Activated T-helper 2 cell treated with anti-CD3 and anti-CD28 coated beads, Interferon-gamma antibody, Interleukin-2, Interleukin-4, amounts not matched to agents 10 μg/mL and 5 μg/mL and 100 μg/mL, durations not matched to agents 14 hours and 24 hours and 36 hours (primary cell): Measurements from ENCODE around the gene COL28A1. TPM values are rescaled to one million over a fixed set of nuclear protein-coding genes. Genes with fewer than 3 reads are reported as not detected.
A peak's percentile ranks its signal among the peaks of the same experiment; 100 is the strongest.
"Not testable (repeated sequence)": the region's sequence is repeated elsewhere in the genome, so short reads cannot be mapped to it uniquely, and the experiment has no call there.

Experiments used
- DNase-seq: peaks from one replicate; pipeline ENCODE4 v3.0.0; 2021; ENCODE audit warnings: low spot score
- H3K27ac Mint-ChIP-seq: one replicate; pipeline ENCODE4 v1.8.0; 2021; ENCODE audit warnings: mixed read lengths
- H3K27me3 Mint-ChIP-seq: one replicate; pipeline ENCODE4 v1.8.0; 2021; ENCODE audit warnings: low read depth, mixed read lengths
- H3K36me3 Mint-ChIP-seq: one replicate; pipeline ENCODE4 v1.8.0; 2021; ENCODE audit warnings: low read depth, mixed read lengths
- H3K4me1 Mint-ChIP-seq: one replicate; pipeline ENCODE4 v1.8.0; 2021; ENCODE audit warnings: low read depth, mixed read lengths
- H3K4me3 Mint-ChIP-seq: one replicate; pipeline ENCODE4 v1.8.0; 2021; ENCODE audit warnings: low read depth, mild to moderate bottlenecking, moderate library complexity, mixed read lengths
- H3K9me3 Mint-ChIP-seq: one replicate; pipeline ENCODE4 v1.8.0; 2021; ENCODE audit warnings: mixed read lengths
- intact Hi-C: fragments of 100-400 bp; cut with micrococcal nuclease; formaldehyde crosslinking; loops from one replicate; pipeline ENCODE4 v1.15.1; 2023
- total RNA-seq: library from RNA; stranded (reverse); gene quantifications from 2 replicates; pipeline ENCODE4 v1.2.3, GENCODE V29; 2022

Gene COL28A1
- total RNA-seq, 1 donor from 2014 or later, result 0.07 TPM

DNA sequence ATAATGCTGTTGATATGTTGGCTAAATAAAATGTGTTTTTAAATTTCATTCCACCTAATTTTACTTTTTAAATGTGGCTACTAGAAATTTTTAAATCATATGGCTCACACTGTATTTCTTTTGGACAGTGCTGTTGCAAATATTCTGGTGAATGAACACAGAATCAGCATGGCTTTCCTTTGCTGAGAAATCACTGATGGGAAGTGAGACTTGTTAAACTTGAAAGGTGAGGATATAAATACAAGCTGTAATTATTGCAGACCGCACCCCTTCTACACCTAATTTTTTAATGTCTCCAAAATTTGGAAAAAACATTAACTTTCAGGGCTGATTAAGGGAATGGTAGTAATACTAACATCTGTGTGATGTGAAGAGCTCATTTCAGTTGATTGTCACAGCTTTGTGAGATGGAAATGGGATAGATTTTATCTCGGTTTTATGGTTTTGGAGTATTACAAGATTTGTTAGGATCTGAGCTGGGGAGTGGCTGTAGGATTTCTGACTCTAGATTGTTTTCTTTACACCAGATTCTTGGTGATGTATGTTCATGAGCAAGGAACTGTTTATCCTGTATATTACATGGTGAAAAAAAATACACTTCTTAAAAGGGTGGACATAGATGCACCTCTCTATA is 32.3 kb upstream of the COL28A1 start:
- Mint-ChIP-seq H3K27me3 (peaks cover 4% of the 10 kb centered on the region), H3K36me3 (peaks cover 33% of the 10 kb centered on the region), H3K27ac (peak overlapping the region; percentile 34), H3K4me1 (peaks cover 35% of the 10 kb centered on the region), H3K9me3 (no peaks in the 10 kb centered on the region), H3K4me3 (peak overlapping the region; percentile 76)
- no peak for DNase-seq
- intact Hi-C loops, result loop anchor here (5.0 kb wide), 4 partner anchors 194 to 629 kb away; partner anchors contain the start of gene GLCCI1

DNA sequence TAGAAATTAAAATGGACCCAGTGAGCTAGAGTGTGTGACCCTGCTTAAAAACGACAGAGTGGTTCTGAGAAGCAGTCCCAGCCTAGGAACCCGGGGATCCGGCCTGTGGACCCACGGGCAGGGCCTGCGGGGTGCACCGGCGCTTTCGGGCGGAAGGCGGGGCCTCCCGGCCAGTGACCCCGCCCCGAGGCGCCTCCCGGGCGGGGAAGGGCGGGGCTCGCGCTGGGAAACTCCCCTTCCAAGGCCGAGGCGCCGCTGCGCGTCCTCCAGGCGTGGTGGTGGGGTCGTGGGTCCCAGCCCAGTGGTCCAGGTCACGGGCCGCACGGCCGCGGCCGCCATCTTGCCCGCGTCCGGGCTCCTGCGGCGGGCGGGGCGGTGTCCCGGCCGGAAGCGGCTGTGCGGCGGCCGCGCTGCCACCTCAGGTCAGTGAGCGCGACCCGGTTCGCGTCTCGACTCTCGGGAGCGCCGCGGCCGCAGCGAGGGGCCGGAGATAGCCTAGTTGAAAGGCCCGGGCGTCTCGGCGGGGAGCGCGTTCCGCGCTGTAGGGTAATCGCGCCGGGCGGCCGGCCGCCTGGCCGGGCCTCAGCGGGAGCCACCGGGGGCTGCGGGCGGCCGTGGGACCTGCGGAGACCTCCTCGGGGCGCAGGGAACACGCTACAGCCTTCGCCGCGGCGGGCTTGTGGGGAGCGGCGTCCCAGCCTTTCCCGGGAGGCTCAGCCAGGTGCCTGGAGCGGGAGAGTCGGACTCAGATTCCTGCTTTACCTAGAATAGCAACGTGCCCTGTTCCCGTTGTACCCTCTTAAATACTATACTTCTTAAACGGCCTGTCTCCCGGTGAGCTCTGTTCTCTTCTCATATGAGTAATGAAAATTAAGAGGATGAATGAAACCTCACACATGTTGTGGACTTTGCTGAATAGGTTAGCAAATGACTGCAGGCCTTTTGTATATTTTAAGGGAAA is 31.3 kb upstream of the COL28A1 start, which contains the start of gene MIOS:
Gene MIOS, plus strand, starts transcription at position 234 of the 961 bp plus-strand sequence. CDS start 5,592 bp downstream, outside the sequence.
- peaks cover 27% of the 10 kb centered on the region for H3K4me1 Mint-ChIP-seq
- no peaks in the 10 kb centered on the region for H3K9me3 Mint-ChIP-seq
- H3K36me3 Mint-ChIP-seq, result peaks cover 26% of the 10 kb centered on the region
- H3K27me3 Mint-ChIP-seq, result peaks cover 9% of the 10 kb centered on the region
- peak; percentile 76 for DNase-seq
- H3K4me3 Mint-ChIP-seq, result peak within 1 kb of the TSS; percentile 76
- peak within 1 kb of the TSS; percentile 61 for H3K27ac Mint-ChIP-seq
- intact Hi-C loops, result loop anchor here (5.0 kb wide), 4 partner anchors 195 to 630 kb away; partner anchors contain the start of gene GLCCI1

DNA sequence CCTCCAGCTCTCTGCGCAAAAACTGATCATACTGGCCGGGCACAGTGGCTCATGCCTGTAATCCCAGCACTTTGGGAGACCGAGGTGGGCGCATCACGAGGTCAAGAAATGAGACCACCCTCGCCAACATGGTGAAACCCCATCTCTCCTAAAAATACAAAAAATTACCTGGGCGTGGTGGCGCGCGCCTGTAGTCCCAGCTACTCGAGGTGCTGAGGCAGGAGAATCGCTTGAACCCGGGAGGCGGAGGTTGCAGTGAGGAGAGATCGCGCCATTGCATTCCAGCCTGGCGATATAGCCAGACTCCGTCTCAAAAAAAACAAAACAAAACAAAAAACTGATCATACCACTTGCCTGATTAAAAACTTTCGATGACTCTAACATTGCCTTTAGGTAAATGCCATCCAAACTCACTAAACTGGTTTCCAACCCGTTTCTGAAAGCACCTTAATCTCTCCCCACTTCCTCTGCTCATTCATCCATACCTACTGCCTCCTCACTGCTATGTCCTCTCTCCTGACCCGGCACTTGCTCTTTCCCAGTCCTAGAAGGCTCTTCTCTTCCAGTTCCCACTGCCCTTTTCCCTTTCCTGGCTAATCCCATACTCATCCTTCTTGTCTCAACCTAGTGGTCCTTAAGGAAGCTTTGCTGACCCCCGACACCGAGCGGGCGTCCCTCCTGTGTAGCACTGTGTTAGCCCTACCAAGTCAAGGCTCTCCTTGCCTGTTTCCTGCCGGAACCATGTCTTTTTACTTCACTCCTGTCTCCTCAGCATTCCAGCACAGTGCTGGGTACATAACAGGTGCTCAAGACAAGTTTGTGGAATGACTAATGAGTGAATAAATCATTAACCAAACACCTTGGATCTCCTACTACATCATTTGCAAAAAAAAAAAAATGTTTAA is 30.3 kb upstream of the COL28A1 start:
- H3K9me3 Mint-ChIP-seq, result no peaks in the 10 kb centered on the region
- H3K36me3 Mint-ChIP-seq, result peaks cover 26% of the 10 kb centered on the region
- H3K27me3 Mint-ChIP-seq, result peaks cover 12% of the 10 kb centered on the region
- H3K4me1 Mint-ChIP-seq, result peaks cover 27% of the 10 kb centered on the region
- no peak overlapping the region for H3K27ac Mint-ChIP-seq
- H3K4me3 Mint-ChIP-seq, result no peak overlapping the region
- DNase-seq, result no peak
- intact Hi-C loops, result loop anchor here (1.0 to 5.0 kb wide), 9 partner anchors 74 to 631 kb away; partner anchors contain the start of genes C1GALT1, GLCCI1 and UMAD1

DNA sequence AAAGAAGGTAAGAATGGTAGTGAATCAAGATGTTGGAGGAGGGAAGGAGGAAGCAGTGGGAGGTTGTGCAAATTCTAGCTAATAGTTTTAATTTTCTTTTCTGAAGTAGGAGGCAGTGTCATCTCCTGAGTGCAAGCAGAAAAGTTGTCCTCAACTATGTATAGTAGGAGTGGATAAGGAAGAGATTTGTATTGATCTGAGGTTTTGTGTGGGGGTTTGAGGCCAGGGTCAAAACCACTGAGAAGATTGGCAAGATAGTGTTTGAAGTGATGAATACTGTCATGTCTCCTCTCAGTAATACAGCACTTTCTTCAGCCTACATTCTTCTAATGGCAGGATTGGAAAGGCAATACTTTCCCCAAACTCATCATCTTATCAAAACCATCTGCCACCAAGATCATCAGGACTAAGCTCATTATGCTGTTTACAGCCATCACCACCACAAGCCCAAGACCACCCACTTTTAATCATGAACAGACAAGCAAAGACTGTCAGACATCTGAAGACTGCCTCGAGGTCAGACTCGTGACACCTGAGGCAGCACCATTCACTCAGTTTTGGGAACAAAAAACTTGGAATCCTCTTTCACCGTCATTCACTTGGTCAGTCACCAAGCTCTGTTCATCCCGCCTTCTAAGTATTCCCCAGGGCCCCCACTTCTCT is 29.5 kb upstream of the COL28A1 start:
- Mint-ChIP-seq H3K9me3 (peaks cover under 1% of the 10 kb centered on the region), H3K4me3 (no peak overlapping the region), H3K27me3 (peaks cover 19% of the 10 kb centered on the region)

DNA sequence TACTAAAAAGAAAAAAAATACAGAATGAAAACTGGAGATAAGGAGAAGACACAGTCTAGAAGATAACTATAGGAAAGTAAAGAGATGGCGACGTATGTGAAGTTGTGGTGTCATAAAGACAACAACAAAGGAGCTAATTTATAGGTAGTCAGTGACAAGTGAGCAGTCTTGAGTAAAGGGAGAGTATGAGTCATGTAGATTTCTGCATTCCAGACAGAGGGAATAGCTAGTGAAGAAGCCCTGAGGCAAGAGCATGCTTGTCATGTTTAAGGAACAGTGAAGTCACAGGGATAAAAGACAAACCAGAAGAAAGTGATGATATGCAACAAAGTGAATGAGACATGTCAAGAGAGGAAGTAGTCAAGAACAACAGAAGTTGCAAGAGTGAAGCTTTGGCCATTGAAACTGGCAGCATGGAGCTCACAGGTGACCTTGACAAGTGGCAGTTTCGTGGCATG is 28.7 kb upstream of the COL28A1 start:
- H3K4me1 Mint-ChIP-seq, result peaks cover 17% of the 10 kb centered on the region
- peaks cover 8% of the 10 kb centered on the region for H3K9me3 Mint-ChIP-seq
- H3K27ac Mint-ChIP-seq, result no peak overlapping the region
- intact Hi-C loops, result no loop called here
- peaks cover 27% of the 10 kb centered on the region for H3K27me3 Mint-ChIP-seq
- no peak overlapping the region for H3K4me3 Mint-ChIP-seq
- DNase-seq, result no peak
- peaks cover 14% of the 10 kb centered on the region for H3K36me3 Mint-ChIP-seq

More for the DNA sequence above, 29.5 kb upstream of the COL28A1 start:
- DNase-seq, result no peak
- no peak overlapping the region for H3K27ac Mint-ChIP-seq
- intact Hi-C loops, result loop anchor here (1.0 to 5.0 kb wide), 9 partner anchors 75 to 632 kb away; partner anchors contain the start of genes C1GALT1, GLCCI1 and UMAD1
- H3K36me3 Mint-ChIP-seq, result peaks cover 22% of the 10 kb centered on the region
- peaks cover 24% of the 10 kb centered on the region for H3K4me1 Mint-ChIP-seq

DNA sequence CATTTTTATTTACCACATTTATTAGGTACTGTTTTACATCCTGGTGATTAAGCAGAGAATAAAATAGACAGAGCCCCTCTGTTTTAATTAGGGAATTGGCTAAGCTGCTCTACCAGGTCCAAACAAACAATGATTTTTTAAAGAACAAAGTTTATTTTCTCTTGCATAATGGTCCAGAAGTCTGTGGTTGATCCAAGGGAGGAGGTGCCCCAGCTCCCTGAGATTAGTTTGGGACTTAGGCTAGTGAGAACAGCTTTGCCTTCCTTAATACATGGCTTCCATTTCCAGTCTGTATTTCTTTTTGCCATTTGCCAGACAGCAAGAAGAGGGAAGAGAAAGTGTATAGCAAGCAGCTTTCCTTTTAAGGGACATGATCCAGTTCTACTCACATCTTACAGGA is 28.1 kb upstream of the COL28A1 start:
- Mint-ChIP-seq H3K27ac (no peak overlapping the region), H3K27me3 (peaks cover 33% of the 10 kb centered on the region), H3K4me1 (peaks cover 12% of the 10 kb centered on the region), H3K4me3 (no peak overlapping the region), H3K36me3 (peaks cover 8% of the 10 kb centered on the region), H3K9me3 (peaks cover 13% of the 10 kb centered on the region)
- intact Hi-C loops, result no loop called here
- no peak for DNase-seq

DNA sequence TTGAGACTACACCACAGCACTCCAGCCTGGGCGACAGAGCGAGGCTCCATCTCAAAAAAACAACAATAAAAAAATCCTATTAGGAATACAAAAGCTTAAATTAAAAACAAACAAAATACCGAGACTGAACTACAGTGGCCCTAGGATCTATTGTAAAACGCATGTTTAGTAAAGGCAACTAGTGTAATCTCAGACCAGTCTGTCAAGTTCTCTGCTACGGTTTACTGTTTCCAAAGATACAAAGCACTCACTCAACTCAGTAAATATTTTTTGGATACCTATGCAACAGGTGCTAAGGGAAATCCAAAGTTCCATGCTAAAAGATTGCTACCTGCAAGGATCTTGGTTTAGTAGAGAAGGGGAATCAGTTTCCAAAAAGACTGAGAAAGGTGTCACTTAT is 27.6 kb upstream of the COL28A1 start:
- DNase-seq, result no peak
- Mint-ChIP-seq H3K36me3 (peaks cover 4% of the 10 kb centered on the region), H3K4me1 (peaks cover 8% of the 10 kb centered on the region), H3K9me3 (peaks cover 19% of the 10 kb centered on the region), H3K27ac (no peak overlapping the region), H3K4me3 (no peak overlapping the region), H3K27me3 (peaks cover 36% of the 10 kb centered on the region)
- intact Hi-C loops, result no loop called here

DNA sequence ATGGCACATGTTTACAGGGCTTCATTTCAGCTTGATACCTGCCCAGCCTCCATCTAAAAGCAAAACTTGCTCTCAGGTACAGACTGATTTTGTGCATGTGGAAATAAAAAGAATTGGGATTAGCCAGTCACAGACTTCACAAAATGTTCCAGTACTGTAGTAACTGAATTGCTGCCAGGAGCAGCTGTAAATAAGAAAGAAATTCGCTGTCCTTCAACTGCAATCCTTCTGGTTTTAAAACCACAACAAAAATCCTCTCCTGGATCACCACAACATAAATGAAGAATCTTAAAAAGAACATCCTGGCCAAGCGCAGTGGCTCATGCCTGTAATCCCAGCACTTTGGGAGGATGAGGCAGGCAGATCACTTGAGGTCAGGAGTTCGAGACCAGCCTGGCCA is 27.1 kb upstream of the COL28A1 start:
- Mint-ChIP-seq H3K4me1 (peaks cover 2% of the 10 kb centered on the region), H3K27ac (no peak overlapping the region), H3K27me3 (peaks cover 38% of the 10 kb centered on the region), H3K9me3 (peaks cover 24% of the 10 kb centered on the region), H3K4me3 (no peak overlapping the region), H3K36me3 (no peaks in the 10 kb centered on the region)
- DNase-seq, result no peak
- intact Hi-C loops, result no loop called here

DNA sequence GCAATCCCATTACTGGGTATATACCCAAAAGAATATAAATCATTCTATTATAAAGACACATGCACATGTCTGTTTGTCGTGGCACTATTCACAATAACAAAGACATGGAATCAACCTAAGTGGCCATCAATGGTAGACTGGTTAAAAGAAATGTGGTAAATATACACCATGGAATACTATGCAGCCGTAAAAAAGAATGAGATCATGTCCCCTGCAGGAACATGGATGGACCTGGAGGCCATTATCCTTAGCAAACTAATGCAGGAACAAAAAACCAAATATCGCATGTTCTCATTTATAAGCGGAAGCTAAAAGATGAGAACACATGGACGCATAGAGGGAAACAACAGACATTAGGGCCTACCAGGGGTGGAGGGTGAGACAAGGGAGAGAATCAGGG is 25.9 kb upstream of the COL28A1 start:
- H3K36me3 Mint-ChIP-seq, DNase-seq, H3K4me1 Mint-ChIP-seq, intact Hi-C loops, H3K4me3 Mint-ChIP-seq, H3K27ac Mint-ChIP-seq: not testable (repeated sequence)
- H3K9me3 Mint-ChIP-seq, result peaks cover 25% of the 10 kb centered on the region
- H3K27me3 Mint-ChIP-seq, result peaks cover 38% of the 10 kb centered on the region

DNA sequence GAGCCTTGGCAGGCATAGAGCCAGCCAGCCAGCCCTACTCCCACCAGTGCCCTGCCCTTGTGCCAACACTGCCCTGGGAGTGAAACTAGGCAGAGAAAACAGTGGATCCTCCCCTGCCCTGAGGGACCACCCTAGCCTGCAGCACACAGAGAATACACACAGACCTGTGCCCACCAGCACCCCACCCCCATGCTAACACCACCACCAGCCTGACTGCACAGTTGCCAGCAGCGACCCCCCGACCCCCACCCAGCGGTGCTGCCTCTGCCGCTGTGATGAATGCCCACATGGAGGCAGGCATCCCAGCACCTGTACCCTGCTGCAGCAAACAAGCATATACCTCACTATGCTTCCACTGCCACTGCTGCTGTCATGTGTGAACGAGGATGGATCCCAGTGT is 21.6 kb upstream of the COL28A1 start:
- H3K9me3 Mint-ChIP-seq, result peaks cover 25% of the 10 kb centered on the region
- no peaks in the 10 kb centered on the region for H3K4me1 Mint-ChIP-seq
- no peak for DNase-seq
- intact Hi-C loops, result no loop called here
- no peak overlapping the region for H3K27ac Mint-ChIP-seq
- H3K36me3 Mint-ChIP-seq, result no peaks in the 10 kb centered on the region
- no peak overlapping the region for H3K4me3 Mint-ChIP-seq
- peaks cover 51% of the 10 kb centered on the region for H3K27me3 Mint-ChIP-seq

DNA sequence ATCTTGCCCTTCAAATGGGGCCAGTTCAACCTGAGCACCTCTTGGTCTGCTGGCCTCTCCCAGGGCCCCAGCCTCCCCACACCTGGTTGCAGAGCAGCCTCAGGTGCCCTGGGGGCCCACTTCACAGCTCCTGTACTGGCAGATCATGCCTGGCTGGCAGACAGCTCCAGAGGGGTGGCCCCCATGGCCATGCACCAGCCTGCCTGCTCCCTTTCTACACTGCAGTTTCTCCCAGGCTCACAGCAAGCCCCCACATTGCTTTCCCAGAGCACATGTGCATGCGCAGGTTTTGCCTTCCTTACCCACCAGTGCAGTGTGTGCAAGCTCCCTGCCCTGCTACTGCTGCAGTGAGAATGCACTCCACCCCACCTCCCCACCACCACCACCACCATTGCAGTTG is 21.2 kb upstream of the COL28A1 start:
- H3K36me3 Mint-ChIP-seq, result no peaks in the 10 kb centered on the region
- intact Hi-C loops, result no loop called here
- H3K4me1 Mint-ChIP-seq, result no peaks in the 10 kb centered on the region
- H3K4me3 Mint-ChIP-seq, result no peak overlapping the region
- H3K27me3 Mint-ChIP-seq, result peaks cover 55% of the 10 kb centered on the region
- no peak for DNase-seq
- no peak overlapping the region for H3K27ac Mint-ChIP-seq
- H3K9me3 Mint-ChIP-seq, result peaks cover 25% of the 10 kb centered on the region
